Inflammatory macrophage treated with lipopolysaccharide for 1 hour (primary cell): ENCODE measurements around the gene DNAJC4.
A peak's percentile ranks its signal among the peaks of the same experiment; 100 is the strongest.
"Not testable (repeated sequence)": the region's sequence is repeated elsewhere in the genome, so short reads cannot be mapped to it uniquely, and the experiment has no call there.

Source experiments
- DNase-seq, 2 donors: peaks; one replicate each; pipeline ENCODE4 v3.0.0-alpha.2; 2020 to 2022

The DNAJC4 gene

GRCh38 chr11:64246621-64246870, 16.2 kb downstream of the DNAJC4 start:
- DNase-seq = not testable (repeated sequence)

GRCh38 chr11:64246871-64247728, 16.8 kb downstream of the DNAJC4 start, which contains the start of gene PPP1R14B:
TSS of gene PPP1R14B (minus strand) at chr11:64246943. CDS start at chr11:64246673, 270 bp downstream.
- DNase-seq = peak; percentile 78 to 79

GRCh38 chr11:64247729-64248531, 17.6 kb downstream of the DNAJC4 start:
- DNase-seq = no peak

GRCh38 chr11:64248578-64248977, 18.2 kb downstream of the DNAJC4 start:
- no peak for DNase-seq

GRCh38 chr11:64249038-64249437, 18.7 kb downstream of the DNAJC4 start:
- no peak for DNase-seq

- no peak for DNase-seq
These were observed 19.4 kb downstream of the DNAJC4 start for GRCh38 chr11:64249563-64250414.

- no peak for DNase-seq
These were observed 20.2 kb downstream of the DNAJC4 start for GRCh38 chr11:64250415-64251015.

- peak; percentile 39 to 77 for DNase-seq
These were observed 20.8 kb downstream of the DNAJC4 start, which contains the start of gene PLCB3 for GRCh38 chr11:64251016-64251752. TSS of gene PLCB3 (plus strand) at chr11:64251530. CDS start at chr11:64251650, 120 bp downstream.

- DNase-seq = no peak
These were observed 21.3 kb downstream of the DNAJC4 start for GRCh38 chr11:64251753-64252002.

GRCh38 chr11:64252003-64252872, 21.9 kb downstream of the DNAJC4 start:
- peak in 1 of 2 donors; percentile 42 for DNase-seq

- no peak for DNase-seq
These were observed 22.7 kb downstream of the DNAJC4 start for GRCh38 chr11:64253043-64253442.

- DNase-seq = no peak
These were observed 23.1 kb downstream of the DNAJC4 start for GRCh38 chr11:64253481-64253880.

GRCh38 chr11:64254326-64254725, 24.0 kb downstream of the DNAJC4 start:
- DNase-seq = no peak

- DNase-seq = no peak
These were observed 25.1 kb downstream of the DNAJC4 start for GRCh38 chr11:64255135-64256128.

GRCh38 chr11:64256300-64256699, 26.0 kb downstream of the DNAJC4 start:
- DNase-seq = no peak

GRCh38 chr11:64258356-64258755, 28.0 kb downstream of the DNAJC4 start:
- DNase-seq = no peak

- DNase-seq = no peak
These were observed 28.7 kb downstream of the DNAJC4 start for GRCh38 chr11:64258946-64259532.

- DNase-seq = peak; percentile 27 to 78
These were observed 29.3 kb downstream of the DNAJC4 start for GRCh38 chr11:64259533-64260067.

GRCh38 chr11:64260147-64260708, 29.9 kb downstream of the DNAJC4 start:
- DNase-seq = no peak
